NCI-H526 (cell line): ENCODE data around the gene MCTP1.
A peak's percentile ranks its signal among the peaks of the same experiment; 100 is the strongest.

Source experiments
- DNase-seq, 2 experiments: peaks; one replicate each; lab custom pipeline; 2025; lab: John Stamatoyannopoulos, UW

The MCTP1 gene

GRCh38 chr5:94698197-94698596, 586.7 kb downstream of the MCTP1 start:
- no peak for DNase-seq

GRCh38 chr5:94694671-94695070, 590.2 kb downstream of the MCTP1 start:
- no peak for DNase-seq

- DNase-seq, result no peak
Measured at GRCh38 chr5:94693845-94694370, 591.0 kb downstream of the MCTP1 start.

GRCh38 chr5:94693043-94693822, 591.7 kb downstream of the MCTP1 start:
- DNase-seq, result peak; percentile 26 to 30

- DNase-seq, result no peak
Measured at GRCh38 chr5:94692581-94692980, 592.3 kb downstream of the MCTP1 start.

- peak in 1 of 2 experiments; percentile 9 for DNase-seq
Measured at GRCh38 chr5:94691949-94692348, 592.9 kb downstream of the MCTP1 start.

- DNase-seq, result no peak
Measured at GRCh38 chr5:94691291-94691690, 593.6 kb downstream of the MCTP1 start.

GRCh38 chr5:94690778-94691177, 594.1 kb downstream of the MCTP1 start:
- no peak for DNase-seq

GRCh38 chr5:94689908-94690307, 595.0 kb downstream of the MCTP1 start:
- DNase-seq, result no peak

GRCh38 chr5:94682814-94683520, 601.9 kb downstream of the MCTP1 start:
- no peak for DNase-seq

GRCh38 chr5:94675965-94676618, 608.8 kb downstream of the MCTP1 start:
- no peak for DNase-seq

GRCh38 chr5:94674490-94675382, 610.2 kb downstream of the MCTP1 start:
- DNase-seq, result no peak

- no peak for DNase-seq
Measured at GRCh38 chr5:94672746-94673145, 612.1 kb downstream of the MCTP1 start.

GRCh38 chr5:94670726-94671125, 614.2 kb downstream of the MCTP1 start:
- no peak for DNase-seq

- no peak for DNase-seq
Measured at GRCh38 chr5:94667937-94668336, 617.0 kb downstream of the MCTP1 start.

GRCh38 chr5:94661086-94661485, 623.8 kb downstream of the MCTP1 start:
- DNase-seq, result no peak

- DNase-seq, result no peak
Measured at GRCh38 chr5:94660506-94660905, 624.4 kb downstream of the MCTP1 start.

GRCh38 chr5:94658272-94658671, 626.6 kb downstream of the MCTP1 start:
- DNase-seq, result no peak
